ENCODE results near the gene PI16.
A peak's percentile ranks its signal among the peaks of the same experiment; 100 is the strongest.

Gene PI16

GRCh38 chr6:36954262-36954931, at the start of gene PI16:
Gene PI16 (plus strand): TSS chr6:36954738. CDS start chr6:36954761, 23 bp downstream.
- no peak for DNase-seq (ENCODE audit: low read depth in 3 of 3)

- DNase-seq (ENCODE audit: low read depth in 3 of 3) = no peak
These were observed 49.6 kb upstream of the PI16 start for GRCh38 chr6:36904851-36905393.

- no peak for DNase-seq (ENCODE audit: low read depth in 3 of 3)
These were observed 47.8 kb upstream of the PI16 start for GRCh38 chr6:36906539-36907325.

- no peak for DNase-seq (ENCODE audit: low read depth in 3 of 3)
These were observed 46.8 kb upstream of the PI16 start for GRCh38 chr6:36907781-36908180.

- no peak for DNase-seq (ENCODE audit: low read depth in 3 of 3)
These were observed 45.8 kb upstream of the PI16 start for GRCh38 chr6:36908747-36909146.

GRCh38 chr6:36912030-36912454, 42.5 kb upstream of the PI16 start:
- peak in 1 of 3 experiments; percentile 40 for DNase-seq (ENCODE audit: low read depth in 3 of 3)

GRCh38 chr6:36912586-36912985, 42.0 kb upstream of the PI16 start:
- peak; percentile 24 to 49 (median 37) for DNase-seq (ENCODE audit: low read depth in 3 of 3)

GRCh38 chr6:36913082-36913481, 41.5 kb upstream of the PI16 start:
- DNase-seq (ENCODE audit: low read depth in 3 of 3) = no peak

- DNase-seq (ENCODE audit: low read depth in 3 of 3) = no peak
These were observed 40.2 kb upstream of the PI16 start for GRCh38 chr6:36914227-36914794.

- DNase-seq (ENCODE audit: low read depth in 3 of 3) = no peak
These were observed 38.9 kb upstream of the PI16 start for GRCh38 chr6:36915599-36915998.

- DNase-seq (ENCODE audit: low read depth in 3 of 3) = no peak
These were observed 38.4 kb upstream of the PI16 start for GRCh38 chr6:36916126-36916525.

- DNase-seq (ENCODE audit: low read depth in 3 of 3) = no peak
These were observed 36.9 kb upstream of the PI16 start for GRCh38 chr6:36917541-36918193.

- DNase-seq (ENCODE audit: low read depth in 3 of 3) = no peak
These were observed 34.5 kb upstream of the PI16 start for GRCh38 chr6:36920049-36920448.

GRCh38 chr6:36920546-36920945, 34.0 kb upstream of the PI16 start:
- no peak for DNase-seq (ENCODE audit: low read depth in 3 of 3)

GRCh38 chr6:36924131-36924530, 30.4 kb upstream of the PI16 start:
- DNase-seq (ENCODE audit: low read depth in 3 of 3) = no peak

GRCh38 chr6:36924778-36925374, 29.7 kb upstream of the PI16 start:
- DNase-seq (ENCODE audit: low read depth in 3 of 3) = no peak

GRCh38 chr6:36925809-36926208, 28.7 kb upstream of the PI16 start:
- no peak for DNase-seq (ENCODE audit: low read depth in 3 of 3)

GRCh38 chr6:36926708-36927513, 27.6 kb upstream of the PI16 start:
- no peak for DNase-seq (ENCODE audit: low read depth in 3 of 3)

GRCh38 chr6:36927691-36928546, 26.6 kb upstream of the PI16 start:
- no peak for DNase-seq (ENCODE audit: low read depth in 3 of 3)

GRCh38 chr6:36928547-36928918, 26.0 kb upstream of the PI16 start:
- DNase-seq (ENCODE audit: low read depth in 3 of 3) = no peak
